Forelimb muscle (tissue), 1 donor: ENCODE data around the gene TMPRSS13. TPM values are rescaled to one million over a fixed set of nuclear protein-coding genes. Genes with fewer than 3 reads are reported as not detected.
"Not testable (repeated sequence)": the region's sequence is repeated elsewhere in the genome, so short reads cannot be mapped to it uniquely, and the experiment has no call there.

Source experiments
- DNase-seq: peaks from one replicate; pipeline ENCODE4 v3.0.0-alpha.2; 2013; ENCODE audit warnings: low read depth
- polyA plus RNA-seq: library from polyadenylated mRNA; unstranded; fragments of 120-200 nt; gene quantifications from one replicate; pipeline ENCODE4 v1.2.1, GENCODE V29; 2013; ENCODE audit not compliant: insufficient read length

The TMPRSS13 gene
- polyA plus RNA-seq, 1 donor: 0.19 TPM

GRCh38 chr11:117950993-117951961 lies 22.1 kb upstream of the TMPRSS13 start:
- DNase-seq: no peak

GRCh38 chr11:117950301-117950700 lies 21.1 kb upstream of the TMPRSS13 start:
- no peak for DNase-seq

GRCh38 chr11:117949062-117949461 lies 19.9 kb upstream of the TMPRSS13 start:
- no peak for DNase-seq

- DNase-seq: not testable (repeated sequence)
These were observed 19.3 kb upstream of the TMPRSS13 start for GRCh38 chr11:117948466-117948865.

- not testable (repeated sequence) for DNase-seq
These were observed 18.5 kb upstream of the TMPRSS13 start for GRCh38 chr11:117947751-117948150.

- peak; percentile 62 for DNase-seq
These were observed 17.8 kb upstream of the TMPRSS13 start for GRCh38 chr11:117946842-117947526.

GRCh38 chr11:117946156-117946841 lies 17.1 kb upstream of the TMPRSS13 start:
- no peak for DNase-seq

- no peak for DNase-seq
These were observed 16.0 kb upstream of the TMPRSS13 start for GRCh38 chr11:117945047-117945810.

- no peak for DNase-seq
These were observed 15.4 kb upstream of the TMPRSS13 start for GRCh38 chr11:117944554-117944953.

GRCh38 chr11:117941976-117942654 lies 12.9 kb upstream of the TMPRSS13 start:
- DNase-seq: no peak

- no peak for DNase-seq
These were observed 12.0 kb upstream of the TMPRSS13 start for GRCh38 chr11:117941163-117941707.

- no peak for DNase-seq
These were observed 11.5 kb upstream of the TMPRSS13 start for GRCh38 chr11:117940736-117941135.

- no peak for DNase-seq
These were observed 7.8 kb upstream of the TMPRSS13 start for GRCh38 chr11:117936973-117937372.

GRCh38 chr11:117934526-117935307 lies 5.5 kb upstream of the TMPRSS13 start:
- DNase-seq: no peak

GRCh38 chr11:117933930-117934329 lies 4.7 kb upstream of the TMPRSS13 start:
- DNase-seq: no peak

- DNase-seq: no peak
These were observed 4.3 kb upstream of the TMPRSS13 start for GRCh38 chr11:117933475-117933874.

GRCh38 chr11:117932947-117933346 lies 3.7 kb upstream of the TMPRSS13 start:
- no peak for DNase-seq

GRCh38 chr11:117932426-117932825 lies 3.2 kb upstream of the TMPRSS13 start:
- no peak for DNase-seq

GRCh38 chr11:117931971-117932370 lies 2.8 kb upstream of the TMPRSS13 start:
- no peak for DNase-seq
